IgD-negative memory B cell (primary cell): ENCODE results near the gene LY6G6C. TPM values are rescaled to one million over a fixed set of nuclear protein-coding genes. Genes with fewer than 3 reads are reported as not detected.
"Not testable (repeated sequence)": the region's sequence is repeated elsewhere in the genome, so short reads cannot be mapped to it uniquely, and the experiment has no call there.

Source experiments
- H3K27ac Mint-ChIP-seq, 3 donors: one replicate each; pipeline ENCODE4 v1.8.0; 2020 to 2022; ENCODE audit warnings: mild to moderate bottlenecking in 3 of 3, mixed read lengths in 3 of 3, moderate library complexity in 1 of 3
- H3K27me3 Mint-ChIP-seq: one replicate; pipeline ENCODE4 v1.8.0; 2021; ENCODE audit warnings: mixed read lengths
- H3K36me3 Mint-ChIP-seq: one replicate; pipeline ENCODE4 v1.8.0; 2020; ENCODE audit warnings: mild to moderate bottlenecking, mixed read lengths
- H3K4me1 Mint-ChIP-seq, 3 donors: one replicate each; pipeline ENCODE4 v1.8.0; 2020 to 2022; ENCODE audit warnings: mixed read lengths in 3 of 3, mild to moderate bottlenecking in 1 of 3
- H3K4me3 Mint-ChIP-seq, 4 donors: one replicate each; pipeline ENCODE4 v1.8.0; 2020 to 2022; ENCODE audit warnings: mild to moderate bottlenecking in 4 of 4, mixed read lengths in 4 of 4, moderate library complexity in 3 of 4
- H3K9me3 Mint-ChIP-seq, 3 donors: one replicate each; pipeline ENCODE4 v1.8.0; 2020 to 2021; ENCODE audit warnings: mixed read lengths in 3 of 3, mild to moderate bottlenecking in 1 of 3
- polyA plus RNA-seq: library from polyadenylated mRNA; unstranded; fragments of 300-500 nt; fragmentation: Illumina TruSeq; gene quantifications from one replicate; pipeline ENCODE4 v1.2.3, GENCODE V29; 2021

Gene LY6G6C
- polyA plus RNA-seq, 1 donor from 2014 or later = not detected

- Mint-ChIP-seq H3K36me3 (peaks cover 3% of the 10 kb centered on the region), H3K27me3 (peaks cover 8% of the 10 kb centered on the region), H3K27ac (no peak overlapping the region), H3K4me1 (peaks cover 9 to 18% (median 16%) of the 10 kb centered on the region in 3 donors), H3K9me3 (no peaks in the 10 kb centered on the region), H3K4me3 (peak overlapping the region in 1 of 4 donors; percentile 85)
Measured at GRCh38 chr6:31710523-31711219, 10.9 kb downstream of the LY6G6C start.

GRCh38 chr6:31709157-31709556 lies 12.4 kb downstream of the LY6G6C start:
- not testable (repeated sequence) for H3K4me3 Mint-ChIP-seq, H3K9me3 Mint-ChIP-seq, H3K27me3 Mint-ChIP-seq, H3K36me3 Mint-ChIP-seq, H3K27ac Mint-ChIP-seq
- H3K4me1 Mint-ChIP-seq = peaks cover 9 to 18% (median 16%) of the 10 kb centered on the region in 3 donors

GRCh38 chr6:31708224-31708623 lies 13.3 kb downstream of the LY6G6C start:
- no peaks in the 10 kb centered on the region for H3K9me3 Mint-ChIP-seq
- peaks cover 12 to 21% (median 17%) of the 10 kb centered on the region in 3 donors for H3K4me1 Mint-ChIP-seq
- H3K4me3 Mint-ChIP-seq = no peak overlapping the region
- H3K36me3 Mint-ChIP-seq = peaks cover 3% of the 10 kb centered on the region
- no peak overlapping the region for H3K27ac Mint-ChIP-seq
- peaks cover 8% of the 10 kb centered on the region for H3K27me3 Mint-ChIP-seq

GRCh38 chr6:31707701-31708100 lies 13.8 kb downstream of the LY6G6C start:
- Mint-ChIP-seq H3K27ac (no peak overlapping the region), H3K4me3 (no peak overlapping the region), H3K4me1 (peaks cover 14 to 21% (median 17%) of the 10 kb centered on the region in 3 donors), H3K27me3 (peaks cover 8% of the 10 kb centered on the region), H3K9me3 (no peaks in the 10 kb centered on the region), H3K36me3 (peaks cover 3% of the 10 kb centered on the region)

- Mint-ChIP-seq H3K27me3 (peaks cover 4% of the 10 kb centered on the region), H3K9me3 (no peaks in the 10 kb centered on the region), H3K27ac (peak within 1 kb of the TSS in 1 of 3 donors; percentile 10), H3K4me3 (peak within 1 kb of the TSS in 1 of 4 donors; percentile 42), H3K36me3 (peaks cover 3% of the 10 kb centered on the region), H3K4me1 (peaks cover 5 to 22% (median 16%) of the 10 kb centered on the region in 3 donors)
Measured at GRCh38 chr6:31706599-31706998, 14.9 kb downstream of the LY6G6C start, which contains the start of gene LY6G6F. Gene LY6G6F (plus strand): TSS chr6:31706866. CDS start chr6:31706907, 41 bp downstream.

- Mint-ChIP-seq H3K27me3 (peaks cover 4% of the 10 kb centered on the region), H3K36me3 (peaks cover 3% of the 10 kb centered on the region), H3K4me1 (peaks cover 5 to 22% (median 17%) of the 10 kb centered on the region in 3 donors), H3K27ac (no peak overlapping the region), H3K4me3 (peak overlapping the region in 1 of 4 donors; percentile 42), H3K9me3 (no peaks in the 10 kb centered on the region)
Measured at GRCh38 chr6:31705931-31706330, 15.6 kb downstream of the LY6G6C start.

- no peaks in the 10 kb centered on the region for H3K36me3 Mint-ChIP-seq
- no peaks in the 10 kb centered on the region for H3K27me3 Mint-ChIP-seq
- H3K4me3 Mint-ChIP-seq = peak within 1 kb of the TSS; percentile 82 to 99 (median 98)
- H3K9me3 Mint-ChIP-seq = no peaks in the 10 kb centered on the region
- H3K4me1 Mint-ChIP-seq = peaks cover 5 to 22% (median 13%) of the 10 kb centered on the region in 3 donors
- H3K27ac Mint-ChIP-seq = peak within 1 kb of the TSS; percentile 81 to 98 (median 98)
Measured at GRCh38 chr6:31702819-31703716, 18.5 kb downstream of the LY6G6C start, which contains the start of gene ABHD16A. Gene ABHD16A (minus strand): TSS chr6:31703324. CDS start chr6:31703281, 43 bp downstream.

GRCh38 chr6:31702405-31702818 lies 19.1 kb downstream of the LY6G6C start:
- H3K9me3 Mint-ChIP-seq = no peaks in the 10 kb centered on the region
- peak overlapping the region; percentile 81 to 98 (median 98) for H3K27ac Mint-ChIP-seq
- H3K4me1 Mint-ChIP-seq = peaks cover 5 to 22% (median 13%) of the 10 kb centered on the region in 3 donors

GRCh38 chr6:31701666-31702404 lies 19.7 kb downstream of the LY6G6C start:
- Mint-ChIP-seq H3K36me3 (no peaks in the 10 kb centered on the region), H3K4me3 (peak overlapping the region; percentile 82 to 99 (median 98)), H3K4me1 (peaks cover 5 to 22% (median 13%) of the 10 kb centered on the region in 3 donors), H3K9me3 (no peaks in the 10 kb centered on the region), H3K27me3 (no peaks in the 10 kb centered on the region), H3K27ac (peak overlapping the region; percentile 81 to 98 (median 98))

More at GRCh38 chr6:31702405-31702818, 19.1 kb downstream of the LY6G6C start:
- Mint-ChIP-seq H3K4me3 (peak overlapping the region; percentile 82 to 99 (median 98)), H3K27me3 (no peaks in the 10 kb centered on the region), H3K36me3 (no peaks in the 10 kb centered on the region)

- Mint-ChIP-seq H3K4me1 (peaks cover 5 to 22% (median 13%) of the 10 kb centered on the region in 3 donors), H3K36me3 (no peaks in the 10 kb centered on the region), H3K9me3 (no peaks in the 10 kb centered on the region), H3K27me3 (no peaks in the 10 kb centered on the region), H3K4me3 (peak overlapping the region; percentile 41 to 99 (median 84)), H3K27ac (peak overlapping the region in 2 of 3 donors; percentile 8 to 67)
Measured at GRCh38 chr6:31700740-31701401, 20.7 kb downstream of the LY6G6C start.

- H3K4me1 Mint-ChIP-seq = peaks cover 0 to 18% (median 9%) of the 10 kb centered on the region in 3 donors
- H3K9me3 Mint-ChIP-seq = no peaks in the 10 kb centered on the region
- H3K36me3 Mint-ChIP-seq = no peaks in the 10 kb centered on the region
- H3K27ac Mint-ChIP-seq = peak overlapping the region; percentile 1 to 39 (median 36)
- peak overlapping the region in 1 of 4 donors; percentile 41 for H3K4me3 Mint-ChIP-seq
- no peaks in the 10 kb centered on the region for H3K27me3 Mint-ChIP-seq
Measured at GRCh38 chr6:31697555-31697954, 24.0 kb downstream of the LY6G6C start.

- H3K9me3 Mint-ChIP-seq = no peaks in the 10 kb centered on the region
- H3K4me1 Mint-ChIP-seq = peaks cover 8 to 17% (median 15%) of the 10 kb centered on the region in 3 donors
- H3K4me3 Mint-ChIP-seq = no peak overlapping the region
- no peaks in the 10 kb centered on the region for H3K36me3 Mint-ChIP-seq
- H3K27ac Mint-ChIP-seq = no peak overlapping the region
- H3K27me3 Mint-ChIP-seq = no peaks in the 10 kb centered on the region
Measured at GRCh38 chr6:31693535-31693934, 28.0 kb downstream of the LY6G6C start.

GRCh38 chr6:31692886-31693285 lies 28.7 kb downstream of the LY6G6C start:
- H3K4me3 Mint-ChIP-seq = no peak overlapping the region
- H3K27me3 Mint-ChIP-seq = no peaks in the 10 kb centered on the region
- no peaks in the 10 kb centered on the region for H3K9me3 Mint-ChIP-seq
- H3K27ac Mint-ChIP-seq = peak overlapping the region in 1 of 3 donors; percentile 35
- H3K4me1 Mint-ChIP-seq = peaks cover 8 to 17% (median 16%) of the 10 kb centered on the region in 3 donors
- H3K36me3 Mint-ChIP-seq = no peaks in the 10 kb centered on the region

GRCh38 chr6:31692353-31692752 lies 29.2 kb downstream of the LY6G6C start:
- Mint-ChIP-seq H3K9me3 (no peaks in the 10 kb centered on the region), H3K4me1 (peaks cover 8 to 18% (median 17%) of the 10 kb centered on the region in 3 donors), H3K27me3 (no peaks in the 10 kb centered on the region), H3K36me3 (no peaks in the 10 kb centered on the region), H3K27ac (no peak overlapping the region), H3K4me3 (no peak overlapping the region)
